Memory B cell (primary cell): ENCODE measurements around the gene TACC2.

ENCODE experiments used
- ATAC-seq: fragments of 150-1000 bp; cut with Tn5 transposase; 2 replicates; pipeline ENCODE4 v1.10.0; 2021; ENCODE audit warnings: low read depth, mild to moderate bottlenecking, moderate library complexity
- DNase-seq, 2 donors: peaks; one replicate each; pipeline ENCODE4 v3.0.0; 2022; ENCODE audit warnings: low spot score in 2 of 2
- H3K27ac Mint-ChIP-seq: one replicate; pipeline ENCODE4 v1.8.0; 2022; ENCODE audit warnings: mild to moderate bottlenecking, moderate library complexity, mixed read lengths
- H3K27me3 Mint-ChIP-seq: one replicate; pipeline ENCODE4 v1.8.0; 2022; ENCODE audit warnings: mixed read lengths
- H3K36me3 Mint-ChIP-seq: one replicate; pipeline ENCODE4 v1.8.0; 2022; ENCODE audit warnings: mild to moderate bottlenecking, mixed read lengths
- H3K4me1 Mint-ChIP-seq: one replicate; pipeline ENCODE4 v1.8.0; 2022; ENCODE audit warnings: mixed read lengths
- H3K4me3 Mint-ChIP-seq: one replicate; pipeline ENCODE4 v1.8.0; 2022; ENCODE audit warnings: mild to moderate bottlenecking, moderate library complexity, mixed read lengths
- H3K9me3 Mint-ChIP-seq: one replicate; pipeline ENCODE4 v1.8.0; 2022; ENCODE audit warnings: mixed read lengths

The TACC2 gene

DNA sequence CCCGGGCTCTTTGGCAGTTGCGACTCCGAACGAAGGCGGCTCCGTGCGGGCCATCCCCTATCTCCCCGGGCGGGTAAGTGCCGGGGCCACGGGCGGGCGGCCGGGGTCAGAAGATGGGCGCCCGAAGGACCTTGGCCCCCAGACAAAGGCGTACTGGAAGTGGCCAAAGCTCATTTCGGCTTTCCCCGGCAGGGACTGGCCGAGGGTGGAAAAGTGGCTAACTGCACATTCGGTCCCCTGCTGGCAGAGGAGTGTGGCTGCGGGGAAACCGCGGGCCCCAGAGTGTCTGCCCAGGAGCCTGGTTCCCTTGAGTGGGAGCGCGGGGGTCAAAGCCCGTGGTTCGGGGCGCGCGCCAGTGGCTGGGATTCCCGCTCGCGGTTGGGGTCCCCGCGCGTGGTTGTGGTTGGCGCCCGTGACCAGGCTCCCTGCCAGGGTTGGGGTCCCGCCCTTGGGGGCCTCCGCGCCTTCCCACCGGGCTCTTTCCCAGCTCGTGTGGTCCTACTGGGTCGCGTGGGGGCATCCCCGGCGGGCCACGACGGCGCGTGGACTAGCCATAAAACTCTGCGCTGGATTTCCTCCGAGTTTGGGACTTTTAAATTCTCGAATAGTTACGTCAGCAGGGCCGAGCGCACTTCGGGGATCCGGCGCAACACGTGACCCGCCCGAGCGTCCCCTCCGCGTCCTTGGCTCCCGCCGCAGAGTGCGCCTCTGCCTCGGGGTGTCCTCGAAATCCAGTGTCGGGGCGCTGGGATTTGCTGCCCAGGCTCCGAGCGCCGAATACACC is 124.4 kb downstream of the TACC2 start:
- no peak for ATAC-seq
- Mint-ChIP-seq H3K36me3 (no peaks in the 10 kb centered on the region), H3K4me1 (peaks cover 2% of the 10 kb centered on the region), H3K27me3 (peaks cover 28% of the 10 kb centered on the region), H3K27ac (no peak overlapping the region), H3K4me3 (no peak overlapping the region), H3K9me3 (peaks cover 1% of the 10 kb centered on the region)
- no peak for DNase-seq

GRCh38 chr10:122113945-122114747 is 125.2 kb downstream of the TACC2 start:
- ATAC-seq (no peak), DNase-seq (no peak)
- Mint-ChIP-seq H3K9me3 (peaks cover 1% of the 10 kb centered on the region), H3K4me1 (peaks cover 2% of the 10 kb centered on the region), H3K27ac (no peak overlapping the region), H3K27me3 (peaks cover 28% of the 10 kb centered on the region), H3K36me3 (no peaks in the 10 kb centered on the region), H3K4me3 (no peak overlapping the region)

GRCh38 chr10:122115874-122116273 is 126.9 kb downstream of the TACC2 start:
- H3K4me3 Mint-ChIP-seq: no peak overlapping the region
- H3K27ac Mint-ChIP-seq: no peak overlapping the region
- no peak for DNase-seq
- ATAC-seq: no peak
- peaks cover 2% of the 10 kb centered on the region for H3K4me1 Mint-ChIP-seq
- no peaks in the 10 kb centered on the region for H3K36me3 Mint-ChIP-seq
- H3K9me3 Mint-ChIP-seq: peaks cover 1% of the 10 kb centered on the region
- H3K27me3 Mint-ChIP-seq: peaks cover 27% of the 10 kb centered on the region

GRCh38 chr10:122116331-122116730 is 127.4 kb downstream of the TACC2 start:
- H3K36me3 Mint-ChIP-seq: no peaks in the 10 kb centered on the region
- H3K27me3 Mint-ChIP-seq: peaks cover 25% of the 10 kb centered on the region
- no peak for DNase-seq
- ATAC-seq: no peak
- H3K4me1 Mint-ChIP-seq: peaks cover 2% of the 10 kb centered on the region
- H3K9me3 Mint-ChIP-seq: no peaks in the 10 kb centered on the region
- H3K4me3 Mint-ChIP-seq: no peak overlapping the region
- H3K27ac Mint-ChIP-seq: no peak overlapping the region

GRCh38 chr10:122117475-122117874 is 128.5 kb downstream of the TACC2 start:
- peaks cover 17% of the 10 kb centered on the region for H3K27me3 Mint-ChIP-seq
- no peak overlapping the region for H3K4me3 Mint-ChIP-seq
- no peak overlapping the region for H3K27ac Mint-ChIP-seq
- ATAC-seq (no peak), DNase-seq (no peak)
- no peaks in the 10 kb centered on the region for H3K9me3 Mint-ChIP-seq
- H3K36me3 Mint-ChIP-seq: no peaks in the 10 kb centered on the region
- peaks cover 2% of the 10 kb centered on the region for H3K4me1 Mint-ChIP-seq

- Mint-ChIP-seq H3K36me3 (no peaks in the 10 kb centered on the region), H3K27me3 (peaks cover 7% of the 10 kb centered on the region), H3K4me3 (no peak overlapping the region), H3K4me1 (no peaks in the 10 kb centered on the region), H3K9me3 (no peaks in the 10 kb centered on the region), H3K27ac (no peak overlapping the region)
- no peak for ATAC-seq
- DNase-seq: no peak
Observed at GRCh38 chr10:122120008-122120744, 131.2 kb downstream of the TACC2 start.

- Mint-ChIP-seq H3K9me3 (peaks cover 2% of the 10 kb centered on the region), H3K4me1 (no peaks in the 10 kb centered on the region), H3K27me3 (peaks cover 3% of the 10 kb centered on the region), H3K36me3 (no peaks in the 10 kb centered on the region), H3K4me3 (no peak overlapping the region), H3K27ac (no peak overlapping the region)
- ATAC-seq (no peak), DNase-seq (no peak)
Observed at GRCh38 chr10:122121059-122121458, 132.1 kb downstream of the TACC2 start.

DNA sequence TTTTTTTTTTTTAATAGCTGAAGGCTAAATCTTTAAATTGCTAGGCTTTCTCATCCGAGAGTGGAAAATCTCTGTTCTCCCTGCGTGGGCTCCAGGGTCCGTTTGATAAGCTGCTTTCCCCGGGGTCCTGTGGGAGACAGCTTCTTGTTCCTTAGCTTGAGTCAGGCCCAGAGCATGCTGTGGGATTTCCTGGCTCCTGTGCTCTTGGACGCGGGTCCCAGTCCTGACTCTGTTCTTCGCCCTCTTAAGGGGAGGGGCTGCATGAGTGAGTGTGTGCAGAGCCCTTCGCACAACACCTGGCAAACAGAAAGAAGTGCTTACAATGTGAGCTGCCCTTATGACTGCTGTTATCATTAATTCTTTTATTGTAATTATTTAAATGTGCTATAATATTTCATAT is 133.5 kb downstream of the TACC2 start:
- Mint-ChIP-seq H3K36me3 (no peaks in the 10 kb centered on the region), H3K27ac (no peak overlapping the region), H3K4me1 (no peaks in the 10 kb centered on the region), H3K4me3 (no peak overlapping the region), H3K27me3 (peaks cover 2% of the 10 kb centered on the region), H3K9me3 (peaks cover 2% of the 10 kb centered on the region)
- no peak for ATAC-seq
- DNase-seq: no peak

DNA sequence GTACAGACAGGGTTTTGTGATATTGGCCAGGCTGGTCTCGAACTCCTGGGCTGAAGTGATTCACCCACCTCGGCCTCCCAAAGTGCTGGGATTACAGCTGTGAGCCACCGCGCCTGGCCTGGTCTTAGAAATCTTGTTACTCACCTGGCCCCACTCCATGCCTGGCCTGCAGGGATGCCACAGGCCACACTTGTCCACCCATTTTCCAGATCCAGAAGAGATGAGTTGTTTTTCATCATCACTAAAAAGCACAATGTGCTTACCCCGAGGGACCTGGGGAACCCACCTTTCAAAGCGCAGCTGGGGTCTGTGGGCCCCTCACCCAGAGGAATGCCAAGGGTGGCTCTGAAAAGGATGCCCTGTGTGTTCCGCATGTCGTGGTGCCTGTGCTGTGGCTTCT is 134.2 kb downstream of the TACC2 start:
- Mint-ChIP-seq H3K9me3 (peaks cover 2% of the 10 kb centered on the region), H3K27ac (no peak overlapping the region), H3K27me3 (peaks cover 2% of the 10 kb centered on the region), H3K4me3 (no peak overlapping the region), H3K36me3 (no peaks in the 10 kb centered on the region), H3K4me1 (no peaks in the 10 kb centered on the region)
- ATAC-seq: no peak
- no peak for DNase-seq

- DNase-seq (no peak), ATAC-seq (no peak)
- Mint-ChIP-seq H3K9me3 (peaks cover 2% of the 10 kb centered on the region), H3K27ac (no peak overlapping the region), H3K4me3 (no peak overlapping the region), H3K36me3 (no peaks in the 10 kb centered on the region), H3K27me3 (peaks cover 6% of the 10 kb centered on the region), H3K4me1 (no peaks in the 10 kb centered on the region)
Observed at GRCh38 chr10:122124342-122124741, 135.4 kb downstream of the TACC2 start.

DNA sequence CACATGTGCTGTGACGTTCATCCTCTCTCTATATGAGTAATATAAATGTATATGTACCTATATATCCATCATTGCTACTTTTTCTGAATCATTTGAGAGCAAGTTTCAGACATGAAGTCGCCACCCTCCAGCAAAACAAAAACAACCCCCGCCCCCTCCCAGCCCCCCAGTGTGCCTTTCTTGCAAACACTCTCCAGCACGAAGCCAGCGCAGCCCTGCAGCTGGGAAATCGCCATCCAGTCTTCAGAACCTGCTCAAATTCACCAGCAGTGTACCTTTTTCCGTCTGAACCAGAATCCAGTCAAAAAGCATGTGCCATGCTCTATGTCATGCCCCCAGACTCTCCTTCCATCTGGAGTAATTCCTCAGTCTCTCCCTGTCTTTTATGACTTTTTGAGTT is 135.8 kb downstream of the TACC2 start:
- DNase-seq (no peak), ATAC-seq (no peak)
- H3K4me3 Mint-ChIP-seq: no peak overlapping the region
- no peaks in the 10 kb centered on the region for H3K36me3 Mint-ChIP-seq
- H3K27ac Mint-ChIP-seq: no peak overlapping the region
- H3K4me1 Mint-ChIP-seq: no peaks in the 10 kb centered on the region
- peaks cover 9% of the 10 kb centered on the region for H3K27me3 Mint-ChIP-seq
- peaks cover 2% of the 10 kb centered on the region for H3K9me3 Mint-ChIP-seq

DNA sequence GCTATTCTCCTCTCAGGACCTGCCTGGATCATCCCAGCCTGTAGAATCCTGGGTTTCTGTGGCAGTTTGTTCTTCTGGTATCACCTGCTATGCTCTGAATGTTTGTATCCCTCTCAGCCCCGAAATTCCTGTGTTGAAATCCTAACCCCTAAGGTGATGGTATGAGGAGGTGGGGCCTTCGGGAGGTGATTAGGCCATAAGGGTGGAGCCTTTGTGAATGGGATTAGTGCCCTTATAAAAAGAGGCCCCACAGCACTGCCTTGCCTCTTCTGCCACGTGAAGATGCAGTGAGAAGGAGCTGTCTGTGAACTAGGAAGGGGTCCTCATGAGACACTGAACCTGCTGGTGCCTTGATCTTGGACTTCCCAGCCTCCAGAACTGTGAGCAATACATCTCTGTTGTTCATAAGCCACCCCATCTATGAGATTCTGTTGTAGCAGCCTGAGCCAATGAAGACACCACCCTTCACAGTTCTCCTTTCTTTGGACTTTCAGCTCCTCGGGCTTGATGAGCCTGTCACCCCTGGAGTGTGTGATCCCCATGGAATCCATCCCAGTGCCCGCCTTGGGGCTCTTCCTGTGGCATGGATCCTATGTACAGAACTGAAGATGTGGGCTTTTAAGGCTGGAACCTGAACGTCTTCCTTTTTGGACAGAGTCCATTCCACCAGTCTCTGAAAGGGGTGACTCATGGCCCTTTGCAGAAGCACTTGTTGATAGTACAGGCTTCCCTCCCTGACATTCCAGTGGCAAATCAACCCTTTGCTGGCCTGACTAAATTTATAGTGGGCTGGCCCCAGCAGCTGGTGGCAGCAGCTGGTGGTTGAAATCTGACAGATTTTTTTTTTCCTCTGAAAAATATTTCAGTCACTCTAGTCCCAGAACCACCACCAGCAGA is 138.0 kb downstream of the TACC2 start:
- Mint-ChIP-seq H3K4me3 (no peak overlapping the region), H3K9me3 (peaks cover 2% of the 10 kb centered on the region), H3K36me3 (no peaks in the 10 kb centered on the region), H3K4me1 (no peaks in the 10 kb centered on the region), H3K27ac (no peak overlapping the region), H3K27me3 (peaks cover 9% of the 10 kb centered on the region)
- ATAC-seq: no peak
- DNase-seq: no peak

GRCh38 chr10:122127943-122128342 is 139.0 kb downstream of the TACC2 start:
- H3K27ac Mint-ChIP-seq: no peak overlapping the region
- DNase-seq (no peak), ATAC-seq (no peak)
- no peaks in the 10 kb centered on the region for H3K36me3 Mint-ChIP-seq
- peaks cover 9% of the 10 kb centered on the region for H3K27me3 Mint-ChIP-seq
- H3K4me1 Mint-ChIP-seq: no peaks in the 10 kb centered on the region
- no peak overlapping the region for H3K4me3 Mint-ChIP-seq
- peaks cover 2% of the 10 kb centered on the region for H3K9me3 Mint-ChIP-seq
